GM18505 (cell line): ENCODE results near the gene SLC12A3.

Experiments used
- ATAC-seq: cut with Tn5 transposase; IDR thresholded peaks from one replicate; pipeline ENCODE4 v1.9.1; 2021; ENCODE audit not compliant: unreplicated experiment
- POLR2A ChIP-seq: IDR thresholded peaks from 4 replicates; pipeline ENCODE4 v1.6.1; 2011; ENCODE audit warnings: borderline replicate concordance; ENCODE audit not compliant: insufficient read depth, insufficient read length; ENCODE audit errors: extremely low read depth

Gene SLC12A3

DNA sequence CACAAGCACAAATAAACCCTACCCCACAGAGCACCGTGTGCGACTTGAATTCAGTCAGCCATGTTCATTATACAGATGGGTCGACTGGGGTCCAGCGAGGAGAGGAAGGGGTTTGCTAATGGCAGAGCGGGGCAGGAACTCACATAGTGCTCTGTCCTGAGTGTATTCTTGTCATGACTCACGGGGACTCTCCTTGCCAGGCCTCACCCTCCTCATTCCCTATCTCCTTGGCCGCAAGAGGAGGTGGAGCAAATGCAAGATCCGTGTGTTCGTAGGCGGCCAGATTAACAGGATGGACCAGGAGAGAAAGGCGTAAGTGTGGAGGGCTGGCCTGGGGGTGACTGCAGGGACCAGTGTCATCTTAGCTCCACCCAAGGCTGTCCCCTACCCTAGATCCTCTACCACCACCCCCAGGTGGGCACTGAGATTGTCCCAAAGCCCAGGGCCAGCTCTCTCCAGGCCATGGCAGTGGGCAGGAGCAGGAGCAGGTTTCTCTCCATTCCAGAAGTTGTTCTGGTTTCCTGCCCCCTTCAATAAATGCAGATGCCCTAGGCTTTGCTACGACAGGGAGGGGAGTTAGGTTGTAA is 29.4 kb downstream of the SLC12A3 start:
- TF ChIP-seq POLR2A = no peak
- no peak for ATAC-seq

DNA sequence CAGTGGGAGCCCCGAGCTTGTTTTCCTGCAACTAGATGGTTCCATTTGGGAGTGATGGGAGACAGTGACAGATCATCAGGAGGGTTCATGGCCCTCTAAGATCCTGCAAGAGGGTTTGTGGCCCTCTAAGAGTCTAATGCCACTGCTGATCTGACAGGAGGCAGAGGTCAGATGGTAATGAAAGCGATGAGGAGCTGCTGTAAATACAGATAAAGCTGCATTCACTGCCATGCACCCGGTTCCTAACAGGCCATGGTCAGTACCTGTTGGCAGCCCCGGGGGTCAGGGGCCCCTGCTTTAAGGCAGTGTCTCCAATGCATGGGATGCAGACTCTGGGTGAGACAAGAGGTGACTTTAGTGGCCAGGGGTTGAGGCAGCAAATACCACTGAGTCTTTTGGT is 30.8 kb downstream of the SLC12A3 start:
- no peak for TF ChIP-seq POLR2A
- no peak for ATAC-seq

DNA sequence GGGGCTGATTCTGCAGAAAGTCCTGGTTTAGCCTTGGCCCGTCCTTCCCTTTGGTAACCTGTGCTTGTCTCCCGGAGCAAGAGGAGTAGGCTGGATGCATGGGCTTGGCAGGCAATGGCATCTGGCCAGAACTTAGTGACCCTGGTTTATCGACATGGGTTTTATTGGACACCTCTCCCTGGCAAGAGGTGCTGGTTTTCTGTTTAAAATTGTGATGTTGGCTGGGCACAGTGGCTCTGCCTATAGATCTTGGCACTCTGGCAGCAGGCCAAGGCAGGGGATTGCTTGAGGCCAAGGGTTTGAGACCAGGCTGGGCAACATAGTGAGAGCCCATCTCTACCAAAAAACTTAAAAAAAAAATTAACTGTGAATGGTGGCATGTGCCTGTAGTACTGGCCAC is 31.2 kb downstream of the SLC12A3 start:
- no peak for ATAC-seq
- no peak for TF ChIP-seq POLR2A

DNA sequence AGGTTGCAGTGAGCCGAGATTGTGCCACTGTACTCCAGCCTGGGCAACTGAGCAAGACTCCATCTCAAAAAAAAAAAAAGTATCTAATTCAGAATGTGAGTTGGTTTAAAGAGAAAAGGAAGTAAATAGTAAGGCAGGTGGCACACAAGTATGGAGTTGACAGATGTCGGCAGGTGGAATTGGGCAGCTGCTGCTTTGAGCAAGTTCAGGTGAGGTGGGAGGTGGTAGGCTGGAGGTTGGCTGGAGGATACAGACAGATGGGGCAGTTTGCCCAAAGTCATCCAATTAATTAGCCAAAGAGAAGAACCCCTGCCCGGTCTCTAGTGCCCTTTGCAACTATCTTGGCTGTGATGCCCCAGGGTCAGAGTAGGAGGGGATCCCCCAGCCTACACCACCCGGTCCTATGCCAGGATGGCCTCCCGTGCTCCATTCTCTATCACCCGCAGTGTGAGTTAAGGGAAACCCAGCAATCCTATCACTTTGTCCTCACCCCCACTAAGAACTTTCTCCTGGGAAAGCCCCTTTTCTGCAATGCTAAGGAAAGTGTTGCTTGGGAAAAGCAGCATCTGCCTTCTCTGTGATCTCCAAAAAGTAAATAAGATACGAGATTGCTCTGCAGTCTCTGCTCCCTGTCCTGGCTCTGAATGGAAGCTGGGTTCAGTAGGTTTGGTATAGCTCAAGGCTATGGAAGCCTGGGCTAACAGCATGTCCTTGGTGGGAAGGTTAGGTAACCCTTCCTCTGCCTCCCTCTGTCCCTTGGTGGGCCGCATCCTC is 32.2 kb downstream of the SLC12A3 start:
- no peak for ATAC-seq
- no peak for TF ChIP-seq POLR2A

DNA sequence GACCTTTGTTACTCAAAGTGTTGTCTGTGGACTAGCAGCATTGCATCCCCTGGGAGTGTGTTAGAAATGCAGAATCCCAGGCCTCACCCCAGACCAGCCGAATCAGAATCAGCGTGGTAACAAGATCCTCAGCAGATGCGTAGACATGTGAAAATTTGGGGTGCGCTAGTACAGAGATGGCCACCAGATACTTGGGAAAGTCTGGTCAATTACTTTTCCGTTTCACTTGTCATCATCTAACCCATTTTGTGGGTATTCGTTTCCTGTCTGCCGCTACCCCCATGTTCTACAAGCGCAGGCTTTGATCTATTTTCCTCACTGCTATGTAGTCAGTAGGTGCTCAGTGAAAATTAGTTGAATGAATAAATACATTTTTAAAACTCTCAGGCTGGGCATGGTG is 33.8 kb downstream of the SLC12A3 start:
- no peak for ATAC-seq
- no peak for TF ChIP-seq POLR2A

DNA sequence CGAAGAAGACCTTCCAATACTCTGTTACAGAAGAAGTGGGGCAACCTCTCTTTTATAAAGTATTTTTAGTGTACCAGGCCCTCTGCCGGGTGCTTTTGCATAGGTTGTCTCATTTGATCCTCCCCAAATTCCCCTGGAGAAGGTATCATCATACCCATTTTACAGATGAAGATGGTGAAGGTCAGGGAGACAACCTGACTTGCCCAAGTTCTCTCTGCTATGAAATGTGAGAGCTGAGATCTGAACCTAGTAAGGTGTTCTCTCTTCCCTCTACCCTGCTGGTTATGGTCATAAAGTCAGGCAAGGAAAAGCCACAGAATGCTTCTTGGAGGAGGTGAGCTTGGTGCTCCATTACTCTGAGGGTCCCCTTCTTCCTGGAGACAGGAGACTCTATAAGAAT is 38.9 kb downstream of the SLC12A3 start:
- no peak for TF ChIP-seq POLR2A
- ATAC-seq = no peak

DNA sequence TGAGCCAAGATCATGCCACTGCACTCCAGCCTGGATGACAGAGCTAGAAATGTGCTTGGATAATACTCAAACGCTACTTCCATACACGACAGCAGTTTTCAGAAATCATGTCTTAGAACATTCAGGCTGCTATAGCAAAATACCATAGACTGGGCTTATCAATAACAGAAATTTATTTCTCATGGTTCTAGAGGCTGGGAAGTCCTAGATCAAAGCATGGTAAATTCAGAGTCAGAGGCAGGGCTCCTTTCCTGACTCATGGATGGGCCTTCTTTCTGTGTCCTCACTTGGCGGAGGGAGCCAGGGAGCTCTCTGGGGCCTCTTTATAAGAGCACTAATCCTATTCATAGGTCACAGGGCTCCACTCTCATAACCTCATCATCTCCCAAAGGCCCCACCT is 42.4 kb downstream of the SLC12A3 start:
- ATAC-seq = no peak
- no peak for TF ChIP-seq POLR2A

DNA sequence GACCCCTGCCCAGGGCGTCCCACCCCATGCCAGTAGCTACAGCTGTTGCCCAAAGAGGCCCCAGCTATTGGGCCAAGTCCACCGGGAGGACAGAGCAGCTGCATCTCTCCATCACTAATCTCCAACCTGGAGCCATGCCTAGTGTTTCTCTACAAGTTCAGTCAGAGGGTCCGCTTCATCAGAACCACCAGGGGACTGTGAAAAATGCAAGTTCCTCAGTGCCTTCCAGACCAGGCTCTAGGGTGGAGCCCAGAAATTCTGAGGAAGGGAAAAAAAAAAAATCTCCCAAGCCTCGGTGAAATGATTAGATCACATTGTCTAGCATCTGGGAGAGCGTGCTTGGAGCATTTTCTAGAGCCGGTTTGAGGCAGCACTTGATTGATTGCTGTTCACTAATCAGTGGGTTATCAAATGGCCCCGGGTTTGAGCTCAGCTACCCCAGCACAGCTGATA is 44.5 kb downstream of the SLC12A3 start:
- TF ChIP-seq POLR2A = no peak
- no peak for ATAC-seq

DNA sequence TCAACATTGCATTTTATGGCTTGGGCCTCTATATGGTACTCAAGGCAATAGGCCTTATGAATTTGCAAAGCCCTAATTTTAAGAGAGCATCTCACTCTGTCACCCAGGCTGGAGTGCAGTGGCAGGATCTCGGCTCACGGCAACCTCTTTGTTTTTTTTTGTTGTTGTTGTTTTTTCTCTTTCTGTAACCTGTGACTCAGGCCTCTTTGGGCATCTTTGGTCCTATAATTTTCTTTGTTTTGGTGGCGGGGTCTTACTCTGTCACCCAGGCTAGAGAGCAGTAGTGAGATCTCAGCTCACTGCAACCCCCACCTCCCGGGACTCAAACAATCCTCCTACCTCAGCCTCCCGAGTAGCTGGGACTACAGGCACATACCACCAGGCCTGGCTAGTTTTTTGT is 45.1 kb downstream of the SLC12A3 start:
- no peak for ATAC-seq
- no peak for TF ChIP-seq POLR2A

DNA sequence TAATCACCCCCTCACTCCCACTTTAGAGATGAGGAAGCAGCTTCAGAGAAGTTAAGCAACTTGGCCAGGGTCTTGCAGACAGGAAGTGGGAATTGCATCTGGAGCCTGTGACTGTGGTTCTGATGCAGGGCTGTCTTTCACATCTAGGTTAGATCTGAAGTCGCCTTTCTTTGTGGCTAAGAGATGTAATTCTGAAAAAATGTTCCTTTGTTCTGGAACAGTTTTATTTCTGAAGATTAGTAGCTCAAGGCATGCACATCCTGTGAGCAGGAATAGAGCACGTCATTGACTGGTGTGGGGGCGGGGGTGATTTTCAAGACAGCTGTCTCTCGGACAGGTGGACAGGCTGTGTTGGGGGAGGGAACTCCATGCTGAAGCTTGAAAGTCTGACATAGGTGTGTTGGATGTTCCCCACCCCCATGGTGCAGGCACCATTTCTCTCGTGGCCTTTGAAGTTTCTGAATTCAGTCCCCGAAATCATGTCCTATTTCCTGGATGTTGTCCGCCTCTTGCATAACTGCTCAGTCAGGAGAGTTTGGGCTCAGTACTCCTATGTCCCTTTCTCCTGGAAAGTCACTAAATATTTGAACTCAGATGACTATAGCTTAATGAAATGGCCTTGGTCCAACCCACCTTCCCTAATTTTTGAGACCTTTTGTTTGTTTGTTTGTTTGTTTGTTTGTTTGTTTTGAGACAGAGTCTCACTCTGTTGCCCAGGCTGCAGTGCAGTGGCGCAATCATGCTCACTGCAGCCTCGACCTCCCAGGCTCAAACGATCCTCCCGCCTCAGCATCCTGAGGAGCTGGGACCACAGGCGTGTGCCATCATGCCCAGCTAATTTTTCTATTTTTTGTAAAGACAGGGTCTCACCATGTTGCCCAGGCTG is 45.9 kb downstream of the SLC12A3 start:
- ATAC-seq = no peak
- no peak for TF ChIP-seq POLR2A

DNA sequence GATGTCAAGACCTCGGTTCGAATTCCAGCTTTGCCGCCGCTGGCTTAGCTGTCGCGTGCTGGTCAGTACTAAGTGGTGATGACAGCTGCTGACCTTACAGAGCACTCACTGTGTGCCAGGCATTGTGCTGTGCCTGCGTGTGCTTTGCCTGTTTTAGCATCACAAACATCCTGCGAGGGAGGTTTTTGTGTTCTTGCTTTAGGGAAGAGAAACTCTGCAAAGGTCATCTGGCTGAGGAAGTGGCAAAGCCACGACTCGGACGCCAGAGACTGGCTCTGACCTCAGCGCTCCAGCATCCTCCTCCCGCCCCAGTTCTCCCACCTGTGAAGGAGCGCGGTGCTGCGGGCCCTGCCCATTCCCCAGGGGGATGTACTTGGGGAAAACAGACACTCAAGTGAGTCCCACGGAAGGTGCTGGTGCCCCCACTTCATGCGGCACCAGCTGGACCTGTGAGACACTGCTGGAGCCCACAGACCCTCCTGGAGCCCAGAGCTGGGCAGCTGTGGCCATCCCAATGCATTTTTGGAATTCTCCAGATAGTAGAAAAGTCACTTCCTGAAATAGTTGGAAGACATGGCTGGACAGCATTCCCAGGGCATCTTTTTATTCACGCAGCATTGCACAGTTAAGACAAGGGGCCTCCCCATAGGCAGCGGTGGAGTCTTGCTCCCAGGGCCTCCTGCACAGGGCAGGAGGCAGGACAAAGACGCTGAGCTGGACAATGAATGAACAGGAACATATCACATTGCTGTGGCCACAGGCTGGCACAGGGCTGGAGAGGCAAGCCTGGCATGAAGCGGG is 47.0 kb downstream of the SLC12A3 start:
- TF ChIP-seq POLR2A = peak; percentile 15
- peak; percentile 55 for ATAC-seq

DNA sequence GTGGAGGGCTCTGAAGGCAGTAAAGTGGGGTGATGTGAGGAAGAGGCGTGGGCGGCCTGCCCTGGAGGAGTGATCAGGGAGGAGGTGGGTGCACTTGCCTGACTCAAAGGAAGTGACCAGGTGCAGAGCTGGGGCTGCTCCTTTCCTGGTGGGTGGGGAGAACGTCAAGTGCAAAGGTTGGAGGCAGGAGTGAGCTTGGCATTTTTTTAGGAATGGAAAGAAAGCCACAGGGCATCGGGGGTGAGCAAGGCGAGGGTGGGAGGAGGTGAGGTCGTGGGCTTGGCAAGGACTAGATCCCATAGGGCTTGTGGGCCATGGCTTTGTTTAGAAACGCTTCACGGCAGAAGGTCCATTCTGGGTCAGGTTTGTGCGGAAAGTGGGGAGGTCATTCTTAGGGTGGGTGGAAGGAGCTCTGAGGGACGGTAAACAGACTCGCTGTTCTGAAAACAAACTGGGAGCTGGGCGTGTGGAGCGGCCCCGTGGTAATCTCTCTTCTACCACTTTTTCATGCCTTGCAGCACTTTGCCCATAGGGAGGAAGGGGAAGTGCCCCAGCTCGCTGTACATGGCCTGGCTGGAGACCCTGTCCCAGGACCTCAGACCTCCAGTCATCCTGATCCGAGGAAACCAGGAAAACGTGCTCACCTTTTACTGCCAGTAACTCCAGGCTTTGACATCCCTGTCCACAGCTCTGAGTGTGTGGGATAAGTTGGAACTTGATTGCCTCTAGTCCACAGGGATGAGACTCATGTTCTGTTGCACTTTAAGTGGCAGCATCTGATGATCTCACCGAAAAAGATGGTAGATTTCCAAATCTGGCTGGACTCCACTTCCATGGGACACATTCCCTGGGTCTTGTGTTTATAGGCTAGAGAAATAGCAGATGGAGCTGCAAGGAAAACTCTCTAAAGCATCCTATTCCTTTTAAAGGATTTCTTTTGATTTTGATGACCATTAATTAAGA is 48.0 kb downstream of the SLC12A3 start:
- ATAC-seq = no peak
- no peak for TF ChIP-seq POLR2A
